ENCODE data around the gene DPH7.

The DPH7 gene

GRCh38 chr9:137615387-137615871 lies 36.7 kb upstream of the DPH7 start:
- H3K9me3 ChIP-seq (ENCODE audit: control insufficient read depth in 2 of 2, low read length in 2 of 2): no peaks in the 10 kb centered on the region
- peaks cover 35% of the 10 kb centered on the region for H3K4me1 ChIP-seq (ENCODE audit: control insufficient read depth, insufficient read depth, low read length)
- no peak overlapping the region for H3K9ac ChIP-seq (ENCODE audit: low read length in 2 of 2)
- H3K27ac ChIP-seq (ENCODE audit: low read length): no peak overlapping the region
- peaks cover 0 to 12% of the 10 kb centered on the region in 2 donors for H3K36me3 ChIP-seq (ENCODE audit: control insufficient read depth in 2 of 2, insufficient read depth in 2 of 2, low read length in 2 of 2)
- no peaks in the 10 kb centered on the region for H3K27me3 ChIP-seq (ENCODE audit: control insufficient read depth in 1 of 2, insufficient read depth in 2 of 2, low read length in 2 of 2)
- no peak overlapping the region for H3K4me3 ChIP-seq (ENCODE audit: low read length in 2 of 2)

GRCh38 chr9:137614631-137615386 lies 36.1 kb upstream of the DPH7 start:
- H3K4me3 ChIP-seq (ENCODE audit: low read length in 2 of 2): no peak overlapping the region
- no peak overlapping the region for H3K9ac ChIP-seq (ENCODE audit: low read length in 2 of 2)
- H3K4me1 ChIP-seq (ENCODE audit: control insufficient read depth, insufficient read depth, low read length): peaks cover 29% of the 10 kb centered on the region
- H3K36me3 ChIP-seq (ENCODE audit: control insufficient read depth in 2 of 2, insufficient read depth in 2 of 2, low read length in 2 of 2): peaks cover 0 to 12% of the 10 kb centered on the region in 2 donors
- H3K27ac ChIP-seq (ENCODE audit: low read length): no peak overlapping the region
- no peaks in the 10 kb centered on the region for H3K27me3 ChIP-seq (ENCODE audit: control insufficient read depth in 1 of 2, insufficient read depth in 2 of 2, low read length in 2 of 2)
- no peaks in the 10 kb centered on the region for H3K9me3 ChIP-seq (ENCODE audit: control insufficient read depth in 2 of 2, low read length in 2 of 2)

GRCh38 chr9:137613738-137614523 lies 35.2 kb upstream of the DPH7 start:
- peaks cover 0 to 12% of the 10 kb centered on the region in 2 donors for H3K36me3 ChIP-seq (ENCODE audit: control insufficient read depth in 2 of 2, insufficient read depth in 2 of 2, low read length in 2 of 2)
- H3K4me3 ChIP-seq (ENCODE audit: low read length in 2 of 2): no peak overlapping the region
- H3K9ac ChIP-seq (ENCODE audit: low read length in 2 of 2): no peak overlapping the region
- peaks cover 24% of the 10 kb centered on the region for H3K4me1 ChIP-seq (ENCODE audit: control insufficient read depth, insufficient read depth, low read length)
- no peak overlapping the region for H3K27ac ChIP-seq (ENCODE audit: low read length)
- no peaks in the 10 kb centered on the region for H3K9me3 ChIP-seq (ENCODE audit: control insufficient read depth in 2 of 2, low read length in 2 of 2)
- no peaks in the 10 kb centered on the region for H3K27me3 ChIP-seq (ENCODE audit: control insufficient read depth in 1 of 2, insufficient read depth in 2 of 2, low read length in 2 of 2)

- H3K27ac ChIP-seq (ENCODE audit: low read length): no peak overlapping the region
- no peak overlapping the region for H3K4me3 ChIP-seq (ENCODE audit: low read length in 2 of 2)
- H3K27me3 ChIP-seq (ENCODE audit: control insufficient read depth in 1 of 2, insufficient read depth in 2 of 2, low read length in 2 of 2): no peaks in the 10 kb centered on the region
- peaks cover 24% of the 10 kb centered on the region for H3K4me1 ChIP-seq (ENCODE audit: control insufficient read depth, insufficient read depth, low read length)
- no peaks in the 10 kb centered on the region for H3K9me3 ChIP-seq (ENCODE audit: control insufficient read depth in 2 of 2, low read length in 2 of 2)
- peaks cover 0 to 12% of the 10 kb centered on the region in 2 donors for H3K36me3 ChIP-seq (ENCODE audit: control insufficient read depth in 2 of 2, insufficient read depth in 2 of 2, low read length in 2 of 2)
- no peak overlapping the region for H3K9ac ChIP-seq (ENCODE audit: low read length in 2 of 2)
Observed at GRCh38 chr9:137613259-137613658, 34.5 kb upstream of the DPH7 start.

GRCh38 chr9:137612741-137613142 lies 34.0 kb upstream of the DPH7 start:
- H3K9me3 ChIP-seq (ENCODE audit: control insufficient read depth in 2 of 2, low read length in 2 of 2): no peaks in the 10 kb centered on the region
- no peak overlapping the region for H3K9ac ChIP-seq (ENCODE audit: low read length in 2 of 2)
- H3K4me1 ChIP-seq (ENCODE audit: control insufficient read depth, insufficient read depth, low read length): peaks cover 20% of the 10 kb centered on the region
- no peaks in the 10 kb centered on the region for H3K27me3 ChIP-seq (ENCODE audit: control insufficient read depth in 1 of 2, insufficient read depth in 2 of 2, low read length in 2 of 2)
- H3K4me3 ChIP-seq (ENCODE audit: low read length in 2 of 2): no peak overlapping the region
- no peak overlapping the region for H3K27ac ChIP-seq (ENCODE audit: low read length)
- H3K36me3 ChIP-seq (ENCODE audit: control insufficient read depth in 2 of 2, insufficient read depth in 2 of 2, low read length in 2 of 2): peaks cover 0 to 12% of the 10 kb centered on the region in 2 donors

- peaks cover 0 to 12% of the 10 kb centered on the region in 2 donors for H3K36me3 ChIP-seq (ENCODE audit: control insufficient read depth in 2 of 2, insufficient read depth in 2 of 2, low read length in 2 of 2)
- H3K4me1 ChIP-seq (ENCODE audit: control insufficient read depth, insufficient read depth, low read length): peaks cover 24% of the 10 kb centered on the region
- H3K9ac ChIP-seq (ENCODE audit: low read length in 2 of 2): peak overlapping the region in 1 of 2 donors; percentile 27
- no peak overlapping the region for H3K27ac ChIP-seq (ENCODE audit: low read length)
- no peak overlapping the region for H3K4me3 ChIP-seq (ENCODE audit: low read length in 2 of 2)
- no peaks in the 10 kb centered on the region for H3K9me3 ChIP-seq (ENCODE audit: control insufficient read depth in 2 of 2, low read length in 2 of 2)
- no peaks in the 10 kb centered on the region for H3K27me3 ChIP-seq (ENCODE audit: control insufficient read depth in 1 of 2, insufficient read depth in 2 of 2, low read length in 2 of 2)
Observed at GRCh38 chr9:137611623-137612609, 33.2 kb upstream of the DPH7 start.

- peaks cover 34% of the 10 kb centered on the region for H3K4me1 ChIP-seq (ENCODE audit: control insufficient read depth, insufficient read depth, low read length)
- no peak overlapping the region for H3K27ac ChIP-seq (ENCODE audit: low read length)
Observed at GRCh38 chr9:137610944-137611343, 32.2 kb upstream of the DPH7 start.

GRCh38 chr9:137607141-137607857 lies 28.6 kb upstream of the DPH7 start:
- H3K36me3 ChIP-seq (ENCODE audit: control insufficient read depth in 2 of 2, insufficient read depth in 2 of 2, low read length in 2 of 2): no peaks in the 10 kb centered on the region
- H3K4me3 ChIP-seq (ENCODE audit: low read length in 2 of 2): peak overlapping the region in 1 of 2 donors; percentile 76
- H3K27ac ChIP-seq (ENCODE audit: low read length): no peak overlapping the region
- H3K9ac ChIP-seq (ENCODE audit: low read length in 2 of 2): no peak overlapping the region
- H3K27me3 ChIP-seq (ENCODE audit: control insufficient read depth in 1 of 2, insufficient read depth in 2 of 2, low read length in 2 of 2): no peaks in the 10 kb centered on the region
- H3K9me3 ChIP-seq (ENCODE audit: control insufficient read depth in 2 of 2, low read length in 2 of 2): no peaks in the 10 kb centered on the region
- peaks cover 35% of the 10 kb centered on the region for H3K4me1 ChIP-seq (ENCODE audit: control insufficient read depth, insufficient read depth, low read length)

More at GRCh38 chr9:137610944-137611343, 32.2 kb upstream of the DPH7 start:
- Histone ChIP-seq H3K9ac (ENCODE audit: low read length in 2 of 2) (no peak overlapping the region), H3K4me3 (ENCODE audit: low read length in 2 of 2) (no peak overlapping the region), H3K9me3 (ENCODE audit: control insufficient read depth in 2 of 2, low read length in 2 of 2) (no peaks in the 10 kb centered on the region), H3K36me3 (ENCODE audit: control insufficient read depth in 2 of 2, insufficient read depth in 2 of 2, low read length in 2 of 2) (peaks cover 0 to 10% of the 10 kb centered on the region in 2 donors), H3K27me3 (ENCODE audit: control insufficient read depth in 1 of 2, insufficient read depth in 2 of 2, low read length in 2 of 2) (no peaks in the 10 kb centered on the region)

GRCh38 chr9:137606734-137607138 lies 28.0 kb upstream of the DPH7 start:
- Histone ChIP-seq H3K9ac (ENCODE audit: low read length in 2 of 2) (peak overlapping the region; percentile 42 to 62), H3K4me1 (ENCODE audit: control insufficient read depth, insufficient read depth, low read length) (peaks cover 29% of the 10 kb centered on the region), H3K9me3 (ENCODE audit: control insufficient read depth in 2 of 2, low read length in 2 of 2) (no peaks in the 10 kb centered on the region), H3K4me3 (ENCODE audit: low read length in 2 of 2) (peak overlapping the region; percentile 60 to 76), H3K36me3 (ENCODE audit: control insufficient read depth in 2 of 2, insufficient read depth in 2 of 2, low read length in 2 of 2) (no peaks in the 10 kb centered on the region), H3K27ac (ENCODE audit: low read length) (no peak overlapping the region), H3K27me3 (ENCODE audit: control insufficient read depth in 1 of 2, insufficient read depth in 2 of 2, low read length in 2 of 2) (no peaks in the 10 kb centered on the region)
